Astrocyte of the cerebellum (primary cell): ENCODE data around the gene OSER1.
A peak's percentile ranks its signal among the peaks of the same experiment; 100 is the strongest.
"Not testable (repeated sequence)": the region's sequence is repeated elsewhere in the genome, so short reads cannot be mapped to it uniquely, and the experiment has no call there.

Source experiments
- DNase-seq: peaks from one replicate; pipeline ENCODE4 v3.0.0-alpha.2; 2011; ENCODE audit warnings: low read depth
- H3K4me3 ChIP-seq: 2 replicates; pipeline ENCODE4 v1.5.1; 2011; ENCODE audit warnings: mild to moderate bottlenecking, low read depth, low read length, moderate library complexity
- CTCF ChIP-seq: IDR thresholded peaks from 2 replicates; pipeline ENCODE4 v1.5.1; 2012; ENCODE audit warnings: low read length, low read depth, moderate library complexity, mild to moderate bottlenecking; ENCODE audit errors: missing control alignments
- in situ Hi-C: cut with HindIII; loops from 2 replicates; pipeline ENCODE4 v1.10.0; 2017; ENCODE audit warnings: low sequenced_read_pairs

OSER1 gene

DNA sequence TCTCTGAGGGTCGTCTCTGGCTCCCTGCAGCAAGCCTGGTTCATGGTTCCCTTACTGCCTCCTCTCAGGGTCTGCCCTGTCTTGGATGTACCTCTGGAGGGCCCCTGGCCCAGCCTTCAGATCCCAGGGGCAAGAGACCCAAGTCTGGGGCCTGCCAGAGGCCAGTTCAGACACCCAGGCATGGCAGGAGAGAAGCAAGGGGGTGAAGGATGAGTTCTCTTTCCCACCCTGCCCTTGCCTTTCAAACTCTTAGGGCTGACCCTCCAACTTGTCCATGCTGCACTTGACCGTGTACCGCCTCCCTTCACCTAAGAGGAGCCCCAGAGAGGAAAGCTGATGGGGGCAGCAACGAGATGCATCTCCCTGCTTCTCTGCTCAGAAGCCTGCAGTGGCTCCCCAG, 40.7 kb upstream of the OSER1 start:
- no peak for TF ChIP-seq CTCF
- DNase-seq = no peak
- in situ Hi-C loops = no loop called here
- H3K4me3 ChIP-seq = no peak overlapping the region

GRCh38 chr20:44248410-44248759, 37.8 kb upstream of the OSER1 start:
- in situ Hi-C loops = no loop called here
- no peak for TF ChIP-seq CTCF
- no peak overlapping the region for H3K4me3 ChIP-seq
- no peak for DNase-seq

DNA sequence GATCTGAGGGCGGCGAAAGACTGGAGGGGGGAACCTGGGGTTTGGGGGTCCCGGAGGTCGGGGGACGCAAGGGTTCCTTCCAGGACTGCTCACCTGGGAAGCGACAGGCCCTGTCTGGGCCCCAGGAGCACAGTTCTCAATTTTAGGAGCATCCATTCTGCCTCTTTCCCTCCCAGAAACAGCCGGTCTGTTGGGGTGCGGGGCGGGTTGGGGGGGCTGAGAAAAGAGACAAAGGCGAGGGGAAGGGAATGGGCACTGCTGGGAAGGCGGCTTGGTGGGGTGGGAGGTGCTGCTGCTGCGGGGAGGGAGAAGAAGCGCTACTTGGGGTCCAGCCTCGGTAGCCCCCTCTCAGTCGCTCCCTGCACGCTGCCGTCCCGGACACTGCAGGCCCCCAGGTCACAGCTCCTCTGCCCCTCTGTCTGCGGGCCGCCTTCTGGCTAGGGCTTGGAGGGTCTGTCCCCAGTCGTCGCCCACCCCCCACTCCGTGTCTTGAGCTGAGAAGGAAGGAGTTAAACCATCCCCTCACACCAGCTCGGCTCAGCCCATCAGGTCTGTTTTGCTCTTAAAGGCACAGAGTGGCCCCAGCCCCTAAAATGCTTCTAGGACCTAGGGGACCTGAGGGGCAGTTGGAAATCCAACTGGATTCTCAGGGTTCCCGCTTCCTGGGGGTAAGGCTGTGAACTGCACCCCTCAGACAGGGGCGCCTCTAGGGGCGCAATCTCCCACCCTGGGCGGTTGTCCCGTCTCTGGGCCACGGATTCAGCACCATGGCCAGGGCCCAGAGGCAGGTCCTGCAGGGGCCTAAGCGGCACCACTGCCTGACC, 37.2 kb upstream of the OSER1 start:
- peak; percentile 3 for DNase-seq

GRCh38 chr20:44247131-44247571, 36.6 kb upstream of the OSER1 start, which contains the start of gene GDAP1L1:
TSS of gene GDAP1L1 (plus strand) at chr20:44247308. CDS start at chr20:44247335, 27 bp downstream.
- H3K4me3 ChIP-seq = no peak within 1 kb of the TSS
- in situ Hi-C loops = no loop called here
- no peak for TF ChIP-seq CTCF
- DNase-seq = no peak

More for the DNA sequence above, 37.2 kb upstream of the OSER1 start:
- in situ Hi-C loops = no loop called here
- peak; percentile 67 for TF ChIP-seq CTCF
- no peak overlapping the region for H3K4me3 ChIP-seq

DNA sequence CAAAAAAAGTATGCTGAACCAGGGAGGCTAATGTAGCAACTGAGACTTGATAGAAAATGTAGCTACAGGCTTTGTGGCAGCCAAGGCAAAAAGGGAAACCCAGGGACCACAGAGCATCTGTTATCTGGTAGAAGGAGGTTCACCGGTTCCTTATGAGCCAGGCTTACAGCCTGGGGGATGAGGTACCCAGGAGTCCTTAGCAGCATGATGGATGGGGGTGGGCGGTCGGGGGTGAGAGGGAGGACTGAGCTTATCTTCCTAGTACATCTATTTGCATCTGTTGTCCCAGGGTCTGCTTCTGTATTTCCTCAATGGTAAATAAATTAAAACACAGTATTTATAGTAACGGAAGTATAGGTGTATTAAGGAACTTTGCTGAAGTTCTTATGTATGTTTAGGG, 35.4 kb upstream of the OSER1 start:
- in situ Hi-C loops = no loop called here
- no peak overlapping the region for H3K4me3 ChIP-seq
- no peak for DNase-seq
- no peak for TF ChIP-seq CTCF

DNA sequence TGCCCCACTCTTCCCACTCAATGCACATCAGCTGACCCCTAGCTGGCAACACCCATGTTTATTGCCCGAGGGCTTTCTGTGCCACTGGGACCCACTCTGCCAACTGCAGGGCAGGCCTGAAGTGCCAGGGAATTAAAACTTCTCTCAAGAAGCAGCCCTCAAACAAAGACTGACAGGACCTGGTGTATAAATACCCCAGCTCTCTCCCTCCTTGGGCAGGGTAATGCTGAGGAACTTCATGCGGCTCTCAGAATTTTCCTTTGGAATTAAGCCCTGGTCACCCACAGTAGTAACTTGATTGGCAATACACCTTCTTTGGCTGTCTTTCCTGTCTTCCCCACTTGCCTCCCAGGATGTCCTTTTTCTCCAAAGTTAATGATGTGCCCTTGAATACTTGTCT, 31.2 kb upstream of the OSER1 start:
- TF ChIP-seq CTCF = no peak
- no peak for DNase-seq
- no peak overlapping the region for H3K4me3 ChIP-seq
- in situ Hi-C loops = no loop called here

DNA sequence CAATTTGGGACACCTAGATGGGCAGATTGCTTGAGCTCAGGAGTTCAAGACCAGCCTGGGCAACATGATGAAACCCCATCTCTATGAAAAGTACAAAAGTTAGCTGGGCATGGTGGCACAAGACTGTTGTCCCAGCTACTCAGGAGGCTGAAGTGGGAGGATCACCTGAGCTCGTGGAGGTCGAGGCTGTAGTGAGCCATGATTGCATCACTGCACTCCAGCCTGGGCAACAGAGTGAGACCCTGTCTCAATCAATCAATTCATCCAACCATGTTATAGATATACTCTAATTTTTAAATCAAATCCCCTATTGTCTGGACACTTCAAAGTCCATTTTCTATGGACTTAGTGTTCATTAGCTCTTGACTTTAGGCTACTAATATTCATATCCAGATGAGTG, 26.3 kb upstream of the OSER1 start:
- in situ Hi-C loops, DNase-seq, H3K4me3 ChIP-seq: not testable (repeated sequence)
